NCI-H2171 (cell line): ENCODE results near the gene OBP2B.
"Not testable (repeated sequence)": the region's sequence is repeated elsewhere in the genome, so short reads cannot be mapped to it uniquely, and the experiment has no call there.

Experiments
- DNase-seq: peaks from one replicate; lab custom pipeline; 2025; lab: John Stamatoyannopoulos, UW

The OBP2B gene

DNA sequence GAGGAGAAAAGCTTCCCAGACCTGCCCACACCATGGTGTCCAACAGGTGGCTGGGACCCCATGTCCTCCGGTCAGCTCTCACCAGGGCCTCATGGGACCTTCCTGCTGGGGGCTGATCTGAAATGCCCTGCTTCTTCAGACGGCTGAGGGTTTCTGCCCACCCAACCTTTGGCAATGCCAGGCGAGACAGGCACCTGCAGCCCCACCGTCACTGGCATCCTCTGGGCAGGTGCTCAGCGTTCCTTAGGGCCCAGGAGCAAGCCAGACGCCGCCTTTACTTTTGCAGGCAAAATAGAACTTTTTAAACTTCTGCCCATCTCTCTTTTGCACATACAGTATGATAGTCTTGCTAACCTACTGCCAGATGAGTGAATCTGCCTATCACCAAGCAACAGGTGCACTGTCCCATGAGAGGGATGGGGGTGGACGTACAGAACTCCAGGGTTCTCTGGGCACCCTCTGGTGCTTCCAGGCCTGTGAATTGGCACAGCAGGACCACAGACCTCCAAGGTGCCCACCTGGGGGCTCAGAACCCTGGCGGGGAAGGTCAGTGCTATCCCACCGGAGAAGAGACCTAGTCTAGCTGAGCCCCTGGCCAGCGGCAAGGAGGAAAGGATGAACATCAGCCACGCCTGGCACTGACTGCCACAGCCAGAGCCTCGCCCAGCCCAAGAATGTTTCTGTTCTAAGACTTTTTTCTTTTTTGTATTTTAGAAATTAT, 7.5 kb downstream of the OBP2B start:
- DNase-seq, result no peak

DNA sequence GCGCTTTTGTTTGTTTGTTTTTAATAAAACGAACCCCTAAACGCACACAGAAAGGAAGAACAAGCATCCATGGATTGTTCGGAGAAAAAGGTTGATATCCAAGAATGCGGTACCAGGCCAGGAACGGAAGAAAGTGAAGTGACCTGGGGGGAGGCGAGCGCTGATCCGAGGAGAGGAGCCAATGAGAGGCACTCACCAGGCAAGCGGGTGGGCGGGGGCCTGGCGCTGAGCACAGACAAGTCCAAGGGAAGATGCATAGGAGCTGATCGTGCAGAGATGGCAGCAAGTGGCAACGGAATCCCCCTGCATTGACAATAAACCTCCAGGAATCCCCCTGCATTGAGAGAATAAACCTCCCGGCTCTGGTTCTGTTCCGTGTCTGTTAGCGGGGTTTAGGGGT, 8.4 kb downstream of the OBP2B start:
- no peak for DNase-seq

DNA sequence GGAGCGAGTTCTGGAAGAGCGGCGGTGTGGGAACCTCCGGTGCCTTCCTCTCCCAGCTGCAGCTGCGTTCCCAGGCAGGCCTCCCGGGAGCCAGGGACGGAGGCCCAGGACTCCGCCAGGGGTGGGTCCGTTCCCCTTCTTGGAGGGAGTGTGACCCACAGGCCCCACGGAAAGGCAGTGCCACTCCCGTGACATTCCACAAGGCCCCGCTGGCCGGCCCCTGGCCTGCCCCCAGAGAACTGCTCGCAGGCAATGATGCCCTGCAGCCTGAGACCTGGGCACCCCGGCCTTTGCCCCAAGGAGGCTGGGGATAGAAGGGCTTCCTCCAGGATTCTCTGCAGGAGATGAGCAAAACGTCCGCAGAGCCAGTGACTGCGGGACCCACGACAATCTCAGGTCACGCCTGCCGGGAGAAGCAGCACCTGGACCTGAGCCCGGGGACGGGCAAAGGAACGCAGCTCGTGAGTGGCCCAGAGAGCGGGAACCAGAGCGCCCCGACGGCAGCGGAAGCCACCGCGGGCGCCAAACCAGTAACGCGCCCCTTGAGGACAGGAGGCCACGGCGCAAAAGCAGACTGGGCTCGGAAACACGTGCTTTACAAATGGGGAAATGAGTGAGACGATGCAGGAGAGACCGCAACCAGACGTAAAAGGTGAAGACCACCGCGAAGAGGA, 9.3 kb downstream of the OBP2B start:
- DNase-seq, result no peak

DNA sequence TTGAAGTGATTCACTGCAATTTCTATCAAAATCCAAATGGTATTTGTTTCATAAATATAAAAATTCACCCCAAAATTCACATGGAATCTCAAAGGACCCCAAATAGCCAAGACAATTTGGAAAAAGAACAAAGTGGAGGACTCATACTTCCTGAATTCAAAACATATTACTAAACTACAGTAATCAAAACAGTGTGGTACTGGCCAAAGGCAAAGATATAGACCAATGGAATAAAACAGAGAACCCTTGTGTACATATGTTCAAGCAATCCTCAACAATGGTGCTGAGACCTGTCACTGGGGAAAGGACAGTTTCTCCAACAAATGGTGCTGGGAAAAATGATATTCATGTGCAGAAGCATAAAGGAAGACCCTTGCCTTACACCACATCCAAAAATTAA, 14.0 kb downstream of the OBP2B start:
- no peak for DNase-seq

DNA sequence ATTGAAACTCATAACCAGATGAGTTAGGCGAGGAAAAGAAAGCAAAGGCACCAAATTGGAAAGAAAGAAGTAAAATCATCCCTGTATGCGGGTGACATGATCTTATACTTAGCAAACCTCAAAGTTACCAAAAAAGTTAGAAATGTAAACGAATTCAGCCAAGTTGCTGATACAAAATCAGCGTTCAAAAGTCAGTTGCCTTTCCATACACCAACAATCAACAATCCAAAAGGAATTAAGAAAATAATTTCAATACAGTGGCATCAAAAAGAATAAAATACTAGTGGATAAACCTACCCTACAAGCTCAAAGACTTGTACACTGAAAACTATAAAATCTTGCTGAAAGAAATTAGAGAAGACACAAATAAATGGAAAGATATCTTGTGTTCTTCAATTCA, 14.5 kb downstream of the OBP2B start:
- DNase-seq, result no peak

DNA sequence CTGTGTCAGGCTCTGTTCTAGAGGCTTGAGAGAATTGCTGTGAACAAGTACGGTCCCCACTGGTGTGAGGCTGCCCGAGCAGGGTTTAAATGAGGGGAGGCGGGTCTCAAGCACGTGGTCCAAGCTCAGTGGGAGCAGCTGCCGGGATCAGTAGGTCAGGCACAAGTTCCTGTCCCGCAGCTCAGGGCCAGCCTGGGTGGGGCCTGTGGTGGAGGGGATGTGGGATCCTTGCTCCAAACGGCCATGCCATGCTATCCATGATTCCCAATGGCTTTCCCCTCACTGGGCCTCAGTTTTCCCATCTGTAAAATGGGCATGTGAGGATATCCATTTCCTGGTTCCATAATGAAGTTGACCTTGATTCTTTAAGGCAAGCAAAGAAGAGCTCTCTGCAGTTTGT, 17.1 kb downstream of the OBP2B start:
- DNase-seq, result no peak

DNA sequence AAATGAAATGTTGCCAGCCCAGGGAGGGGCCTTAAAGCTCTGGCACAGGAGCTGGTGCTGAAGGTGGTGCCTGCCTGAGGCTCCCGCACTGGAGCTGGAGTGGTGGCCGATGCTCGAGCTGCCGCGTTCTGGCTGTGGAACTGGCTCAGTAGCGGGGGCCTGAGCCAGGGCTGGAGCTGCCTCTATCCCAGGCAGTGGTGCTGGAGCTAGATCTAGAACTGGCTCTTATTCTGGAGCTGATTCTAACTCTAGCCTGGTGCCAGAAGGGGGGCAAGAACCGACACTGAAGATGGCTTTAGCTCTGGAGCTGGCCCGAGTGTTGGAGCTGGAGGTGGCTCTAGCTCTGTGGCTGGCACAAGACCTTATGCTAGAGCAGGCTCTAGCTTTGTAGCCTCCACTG, 19.2 kb downstream of the OBP2B start:
- no peak for DNase-seq

DNA sequence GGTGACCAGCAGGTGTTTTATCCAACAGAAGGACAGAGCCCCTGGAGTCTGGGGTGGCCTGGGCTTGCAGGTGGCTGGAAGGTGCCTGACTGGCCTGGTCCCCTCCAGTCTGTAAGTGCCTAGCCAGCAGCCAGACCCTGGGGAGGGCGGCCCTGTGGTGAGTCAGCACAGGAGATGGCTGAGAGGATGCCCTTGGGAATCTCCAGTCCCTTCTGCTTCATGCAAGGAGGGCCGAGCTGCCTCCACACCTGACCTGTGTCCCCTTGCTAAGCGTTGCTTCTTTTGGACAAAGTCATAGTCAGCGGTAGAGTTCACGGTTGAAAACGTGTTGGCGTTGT, 20.2 kb downstream of the OBP2B start:
- no peak for DNase-seq

DNA sequence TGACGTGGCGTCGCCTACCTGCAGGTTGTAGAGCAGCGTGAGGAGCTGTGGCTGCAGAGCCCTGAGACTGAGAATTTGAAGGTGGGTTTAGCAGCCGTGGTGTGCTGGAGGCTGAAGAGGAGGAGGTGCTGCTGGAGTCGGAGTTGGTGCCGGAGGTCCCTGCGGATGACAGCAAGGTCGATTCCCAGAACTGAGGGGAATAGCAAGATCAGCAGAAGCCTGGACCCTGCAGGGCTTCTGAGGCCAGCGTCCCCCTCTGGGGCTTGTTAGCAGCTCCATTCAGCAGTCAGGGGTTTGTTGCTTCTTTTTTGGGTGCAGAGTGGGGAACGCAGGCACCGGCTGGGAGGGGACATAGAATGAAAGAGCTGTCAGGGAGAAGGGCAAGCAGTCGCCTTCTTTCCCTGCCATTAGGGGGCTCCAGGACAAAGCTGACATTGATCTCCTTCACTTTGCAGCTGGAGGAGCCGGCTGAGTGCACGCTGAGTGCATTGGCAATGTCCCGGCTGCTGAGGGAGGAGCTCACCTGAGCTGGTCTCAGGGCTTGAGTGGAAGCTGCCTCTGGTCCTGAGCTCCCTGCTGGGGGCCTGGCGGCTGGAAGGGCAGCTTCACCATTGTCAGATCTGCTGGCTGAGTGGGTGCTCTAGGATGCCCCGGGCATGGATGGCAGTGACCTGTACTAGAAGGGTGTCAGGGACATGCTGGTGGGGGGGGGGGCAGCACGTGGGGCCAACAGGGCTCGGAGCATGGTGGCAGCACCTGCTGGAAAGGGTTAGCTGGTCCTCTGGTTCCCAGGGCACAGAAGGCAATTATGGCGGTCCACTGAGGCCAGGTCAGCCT, 20.8 kb downstream of the OBP2B start:
- peak; percentile 55 for DNase-seq

DNA sequence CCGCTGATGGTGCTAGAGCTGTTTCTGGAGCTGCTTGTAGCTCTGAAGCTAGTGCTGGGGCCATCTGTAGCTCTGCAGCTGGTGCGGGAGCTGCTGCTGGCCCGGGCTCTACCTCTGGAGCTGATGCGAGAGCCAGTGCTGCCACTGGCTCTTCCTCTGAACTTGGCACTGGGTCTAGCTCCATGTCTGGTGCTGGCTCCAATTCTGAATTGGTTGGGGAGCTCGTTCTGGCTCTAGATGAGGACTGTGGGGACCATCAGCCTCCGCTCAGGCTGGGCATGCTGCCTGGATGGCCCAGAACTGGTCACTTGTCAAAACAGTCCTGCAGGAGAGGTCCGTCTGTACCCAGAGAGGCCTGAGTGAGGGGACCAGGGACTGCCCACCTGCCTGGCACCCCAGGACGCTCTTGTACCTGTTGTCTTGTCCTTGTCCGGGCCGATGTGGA, 21.5 kb downstream of the OBP2B start:
- no peak for DNase-seq

DNA sequence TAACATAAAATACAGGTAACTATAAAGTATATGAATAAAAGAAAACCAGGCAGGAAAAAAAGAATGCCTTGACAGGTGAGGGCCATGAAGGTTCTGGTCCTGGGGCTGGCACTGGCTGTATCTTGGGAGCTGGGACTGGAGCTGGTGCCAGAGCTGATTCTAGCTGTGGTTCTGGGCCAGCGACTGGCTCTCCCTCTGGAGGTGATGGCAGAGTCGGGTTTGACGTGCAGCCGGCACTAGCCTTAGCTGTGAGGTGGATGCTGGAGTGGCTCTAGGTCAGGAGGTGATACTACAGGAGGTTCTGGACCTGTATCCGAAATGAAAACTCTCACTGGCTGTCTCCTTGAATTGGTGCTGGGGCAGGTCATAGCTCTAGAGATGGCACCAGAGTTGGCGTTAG, 22.3 kb downstream of the OBP2B start:
- no peak for DNase-seq

DNA sequence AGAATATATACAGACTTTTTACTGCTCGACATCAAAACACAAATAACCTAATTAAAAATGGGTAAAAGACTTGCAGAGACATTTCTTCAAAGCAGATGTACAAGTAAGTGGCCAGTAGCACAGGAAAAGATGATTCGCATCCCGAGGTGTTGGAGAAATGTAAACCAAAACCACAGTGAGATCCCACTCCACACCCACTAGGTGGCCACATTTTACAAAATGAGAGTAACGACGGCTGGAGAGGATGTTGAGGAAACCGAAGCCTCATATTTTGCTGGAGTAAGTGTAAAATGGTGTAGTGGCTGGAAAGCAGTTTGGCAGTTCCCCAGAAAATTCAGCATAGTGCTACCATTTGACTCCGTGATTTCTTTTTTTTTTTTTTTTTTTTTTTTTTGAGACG, 24.1 kb downstream of the OBP2B start:
- DNase-seq, result peak; percentile 80

DNA sequence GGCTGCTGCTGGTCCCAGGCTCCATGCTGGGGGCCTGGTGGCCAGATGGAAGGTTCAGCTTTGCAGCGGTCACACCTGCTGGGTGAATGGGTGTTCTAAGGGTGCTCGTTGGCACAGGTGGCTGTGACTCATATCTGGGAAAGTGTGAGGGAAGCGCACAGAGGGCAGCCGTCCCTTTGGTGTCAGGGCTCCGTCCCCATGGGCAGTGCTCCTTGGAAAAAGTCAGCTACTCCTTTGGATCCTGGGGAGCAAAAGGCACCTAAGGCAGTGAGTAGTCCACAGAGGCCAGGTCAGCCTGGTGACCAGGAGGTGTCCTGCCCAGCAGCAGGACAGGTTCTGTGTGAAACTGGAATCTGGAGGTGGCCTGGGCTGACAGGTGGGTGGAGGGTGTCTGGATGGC, 26.9 kb downstream of the OBP2B start:
- DNase-seq, result no peak

DNA sequence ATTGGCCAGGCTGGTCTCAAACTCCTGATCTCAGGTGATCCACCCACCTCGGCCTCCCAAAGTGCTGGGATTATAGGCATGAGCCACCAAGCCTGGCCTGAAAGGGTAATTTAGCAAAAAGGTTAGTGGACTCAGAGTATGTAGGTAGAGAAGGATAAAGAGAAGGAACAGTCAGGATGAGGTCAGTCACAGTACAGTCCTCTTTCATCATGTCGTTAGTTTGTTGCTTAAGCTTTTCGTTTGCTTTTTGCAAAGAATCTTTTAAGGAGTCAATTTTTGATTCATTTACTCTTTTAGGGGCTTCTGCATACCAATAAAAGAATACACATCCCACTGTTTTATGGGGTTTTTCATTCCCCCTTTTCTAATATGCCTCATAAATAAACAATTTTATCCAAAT, 27.5 kb downstream of the OBP2B start:
- DNase-seq, result no peak

DNA sequence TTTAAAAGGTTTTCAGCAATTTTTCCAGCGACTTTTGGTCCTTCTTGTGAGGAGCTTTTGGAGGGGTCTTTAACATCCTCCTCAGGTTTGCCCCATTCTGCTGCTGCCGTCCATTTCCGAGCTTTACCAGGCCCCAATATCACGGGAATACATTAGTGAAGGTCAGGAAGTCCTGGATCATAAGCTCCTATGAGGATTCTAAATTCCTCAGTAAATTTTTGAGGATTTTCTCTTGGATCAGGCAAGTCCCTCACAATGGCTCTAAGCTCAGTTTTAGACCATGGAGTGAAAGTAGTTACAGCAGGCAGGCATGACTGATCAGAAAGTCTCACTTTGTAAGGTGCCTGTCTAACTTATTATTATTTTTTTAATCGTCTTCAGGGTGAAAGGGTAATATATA, 28.1 kb downstream of the OBP2B start:
- DNase-seq, result no peak

DNA sequence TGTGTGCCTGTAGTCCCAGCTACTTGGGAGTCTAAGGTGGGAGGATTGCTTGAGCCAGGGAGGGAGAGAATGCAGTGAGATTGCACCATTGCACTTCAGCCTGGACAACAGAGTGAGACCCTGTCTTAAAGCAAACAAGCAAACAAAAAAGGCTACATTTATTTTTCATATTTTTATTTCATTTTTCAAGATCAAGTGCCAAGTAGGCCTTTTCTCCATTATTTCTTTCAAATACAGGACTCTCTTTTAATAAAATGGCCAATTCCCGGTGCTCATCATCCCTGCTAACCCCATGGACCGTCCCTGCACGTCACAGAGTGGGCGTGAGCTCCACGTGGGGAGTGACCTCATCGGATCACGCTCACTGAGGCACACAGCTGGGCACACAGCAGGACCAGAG, 36.0 kb downstream of the OBP2B start:
- no peak for DNase-seq

DNA sequence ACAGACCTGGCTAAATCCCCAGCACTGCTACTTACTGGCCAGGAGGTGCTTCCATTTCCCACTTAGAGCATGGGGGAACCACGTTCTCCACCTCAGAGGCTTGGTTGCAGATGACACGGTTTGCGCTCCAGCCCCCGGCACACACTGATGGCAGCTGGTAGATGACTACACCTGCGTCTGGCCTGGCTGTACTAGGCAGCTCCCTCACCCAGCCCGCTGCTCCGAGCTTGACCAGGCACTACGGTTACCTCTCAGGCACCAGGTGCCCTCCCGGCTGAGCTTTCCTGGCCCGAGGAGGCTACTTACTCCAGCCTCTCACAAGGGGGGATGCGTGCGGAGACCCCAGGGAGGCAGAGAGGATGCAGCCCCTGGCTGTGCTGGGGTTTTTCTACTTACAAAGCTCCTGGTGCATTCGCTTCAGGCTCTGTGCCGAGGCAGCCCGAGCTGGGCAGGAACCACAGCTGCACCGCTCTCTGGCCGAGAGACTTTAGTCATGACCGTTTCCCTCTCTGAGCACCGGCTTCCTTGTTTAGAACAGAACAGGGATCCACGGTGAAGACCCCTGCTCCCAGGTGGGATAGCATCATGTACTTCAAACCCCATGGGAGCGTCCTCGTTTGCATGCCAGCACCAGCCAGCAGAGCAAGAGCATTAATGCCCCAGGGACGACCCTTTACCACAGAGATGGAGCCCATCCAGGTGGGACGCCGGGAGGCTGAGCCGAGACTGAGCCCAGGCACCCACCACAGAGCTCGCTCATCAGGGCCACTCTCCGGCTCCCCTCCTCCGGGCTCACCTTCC, 37.7 kb downstream of the OBP2B start:
- peak; percentile 11 for DNase-seq

DNA sequence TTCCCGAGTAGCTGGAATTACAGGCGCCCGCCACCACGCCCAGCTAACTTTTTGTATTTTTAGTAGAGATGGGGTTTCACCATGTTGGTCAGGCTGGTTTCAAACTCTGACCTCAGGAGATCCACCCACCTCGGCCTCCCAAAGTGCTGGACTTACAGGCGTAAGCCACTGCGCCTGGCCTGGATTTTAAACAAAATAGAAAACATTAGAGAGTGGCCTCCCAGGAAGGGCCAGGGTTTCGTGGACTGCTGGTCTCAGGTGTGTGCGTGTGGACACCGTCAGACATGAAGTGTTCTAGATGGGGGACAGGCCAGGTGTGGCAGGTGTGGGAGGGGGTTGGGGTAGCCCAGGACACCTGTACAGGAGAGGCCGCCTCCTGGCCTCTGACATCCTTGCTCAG, 38.3 kb downstream of the OBP2B start:
- DNase-seq, result no peak

DNA sequence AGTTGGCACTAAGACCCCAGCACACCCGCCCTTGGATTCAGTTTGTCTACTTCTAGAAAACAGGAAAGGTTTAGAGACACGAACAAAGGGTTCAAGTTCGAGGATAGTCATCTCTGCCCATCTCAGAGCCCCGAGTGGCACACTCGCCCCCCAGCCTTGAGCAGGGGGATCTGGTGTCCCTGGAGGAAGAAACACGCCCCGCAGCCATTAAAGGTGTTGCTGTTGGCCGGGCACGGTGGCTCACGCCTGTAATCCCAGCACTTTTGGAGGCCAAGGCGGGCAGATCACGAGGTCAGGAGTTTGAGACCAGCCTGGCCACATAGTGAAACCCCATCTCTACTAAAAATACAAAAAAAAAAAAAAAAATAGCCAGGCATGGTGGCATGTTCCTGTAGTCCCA, 39.4 kb downstream of the OBP2B start:
- DNase-seq, result not testable (repeated sequence)

DNA sequence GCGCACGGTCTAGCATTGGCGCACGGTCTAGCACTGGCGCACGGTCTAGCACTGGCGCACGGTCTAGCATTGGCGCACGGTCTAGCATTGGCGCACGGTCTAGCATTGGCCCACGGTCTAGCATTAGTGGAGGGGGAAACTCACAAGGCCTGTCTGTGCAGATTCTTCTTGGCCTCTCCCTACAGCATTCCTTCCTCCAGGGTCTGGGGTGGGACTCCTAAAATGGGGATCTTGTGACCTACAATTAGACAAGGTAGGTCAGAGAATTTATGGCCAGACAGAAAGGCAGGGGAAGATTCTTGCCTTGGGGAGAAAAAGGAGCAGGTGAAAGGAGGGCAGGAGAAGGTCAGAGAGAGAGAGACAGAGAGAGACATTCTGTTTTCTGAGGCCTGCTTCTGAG, 39.9 kb downstream of the OBP2B start:
- DNase-seq, result no peak

DNA sequence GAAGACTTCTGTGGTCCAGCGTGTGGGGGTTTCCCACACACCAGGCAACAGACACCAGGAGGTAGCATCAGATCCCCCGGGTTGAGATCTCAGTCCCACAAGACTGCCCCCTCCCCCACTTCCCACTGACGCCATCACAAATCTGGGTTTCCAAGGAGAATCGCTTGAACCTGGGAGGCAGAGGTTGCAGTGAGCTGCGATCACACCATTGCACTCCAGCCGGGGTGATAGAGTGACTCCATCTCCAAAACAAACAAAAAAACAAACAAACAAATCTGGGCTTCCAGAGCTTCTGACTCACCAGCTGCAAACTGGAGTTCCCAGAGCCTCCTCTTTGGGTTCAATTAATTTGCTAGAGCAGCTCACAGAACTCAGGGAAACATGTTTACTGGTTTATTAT, 40.6 kb downstream of the OBP2B start:
- no peak for DNase-seq

DNA sequence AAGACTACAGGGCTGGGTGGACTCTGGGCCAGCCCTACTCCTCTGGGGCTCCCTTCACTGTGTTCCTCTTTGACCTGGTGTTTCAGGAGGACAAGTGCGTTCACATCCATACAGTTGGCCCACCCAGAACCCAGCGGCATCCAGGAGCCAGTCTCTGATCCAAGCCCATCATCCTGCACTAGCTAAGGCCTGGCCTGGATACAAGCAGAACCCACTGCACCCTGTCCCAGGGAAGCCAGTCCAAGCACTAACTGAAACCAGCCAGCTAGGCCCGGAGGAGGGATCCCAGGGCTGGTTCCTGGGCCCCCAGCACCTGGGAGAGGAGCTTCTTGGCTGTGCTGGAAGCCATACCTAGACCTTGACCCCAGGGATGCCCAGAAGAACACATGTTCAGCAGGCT, 41.3 kb downstream of the OBP2B start:
- no peak for DNase-seq
